NCI-H345 treated with DMSO at 0.1 percent for 48 hours (cell line): ENCODE data around the gene CLCA1.
A peak's percentile ranks its signal among the peaks of the same experiment; 100 is the strongest.

Experiments
- DNase-seq: peaks from one replicate; lab custom pipeline; 2025; ENCODE audit not compliant: unreplicated experiment; lab: John Stamatoyannopoulos, UW

Gene CLCA1

GRCh38 chr1:86468501-86468977 lies at the start of gene CLCA1:
Gene CLCA1 (plus strand): TSS chr1:86468927. CDS start chr1:86468972, 45 bp downstream.
- no peak for DNase-seq

DNA sequence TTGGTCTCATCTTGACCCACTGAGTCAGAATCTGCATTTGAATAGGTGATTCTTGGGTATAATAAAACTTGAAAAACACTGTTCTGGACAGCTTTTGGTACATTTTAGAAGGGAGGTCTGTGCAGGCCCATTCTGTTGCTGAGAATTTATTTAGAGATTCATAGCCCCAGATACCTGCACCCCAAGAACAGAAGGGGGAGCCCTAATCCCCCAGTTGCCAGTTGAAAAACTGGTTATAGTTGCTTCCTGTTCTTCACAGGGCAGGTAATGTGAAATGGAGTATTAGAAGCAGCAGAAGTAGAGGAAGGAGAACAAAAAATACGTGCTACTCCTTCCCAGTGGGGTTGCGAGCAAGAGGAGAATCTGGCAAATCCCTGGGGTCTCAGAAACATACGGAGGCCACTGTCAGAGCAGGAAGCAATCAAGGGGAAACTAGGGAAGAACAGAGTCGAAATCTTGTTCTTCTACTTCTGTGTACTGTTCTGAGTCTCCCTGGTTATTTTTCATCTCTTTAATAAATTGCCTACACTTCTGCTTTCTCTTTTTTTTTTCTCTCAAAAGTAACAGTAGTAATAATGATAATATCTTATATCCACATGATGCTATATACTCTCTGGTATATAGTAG lies 49.3 kb upstream of the CLCA1 start:
- DNase-seq = no peak

- no peak for DNase-seq
Observed at GRCh38 chr1:86421601-86422280, 47.0 kb upstream of the CLCA1 start.

GRCh38 chr1:86423473-86423872 lies 45.3 kb upstream of the CLCA1 start:
- no peak for DNase-seq

DNA sequence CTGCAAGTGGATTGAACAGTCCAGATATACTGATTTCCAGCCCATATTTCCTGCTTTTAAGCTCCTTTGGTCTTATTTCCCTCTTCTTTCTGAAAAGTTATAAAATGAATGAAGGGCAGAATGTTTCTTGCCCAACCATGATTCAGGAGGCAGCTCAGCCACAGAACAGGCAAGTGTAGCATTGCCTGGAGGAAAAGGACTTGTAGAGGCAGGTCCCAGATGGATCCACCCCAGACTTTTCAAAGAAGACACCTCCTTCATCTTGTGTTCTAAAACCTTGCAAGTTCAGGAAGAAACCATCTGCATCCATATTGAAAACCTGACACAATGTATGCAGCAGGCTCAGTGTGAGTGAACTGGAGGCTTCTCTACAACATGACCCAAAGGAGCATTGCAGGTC lies 44.9 kb upstream of the CLCA1 start, which contains the start of gene CLCA2:
Gene CLCA2, plus strand, starts transcription at position 299 of the 400 bp plus-strand sequence. Its CDS starts 77 bp downstream, at position 376.
- DNase-seq = no peak

- DNase-seq = no peak
Observed at GRCh38 chr1:86429122-86429725, 39.5 kb upstream of the CLCA1 start.

- no peak for DNase-seq
Observed at GRCh38 chr1:86429835-86430234, 38.9 kb upstream of the CLCA1 start.

DNA sequence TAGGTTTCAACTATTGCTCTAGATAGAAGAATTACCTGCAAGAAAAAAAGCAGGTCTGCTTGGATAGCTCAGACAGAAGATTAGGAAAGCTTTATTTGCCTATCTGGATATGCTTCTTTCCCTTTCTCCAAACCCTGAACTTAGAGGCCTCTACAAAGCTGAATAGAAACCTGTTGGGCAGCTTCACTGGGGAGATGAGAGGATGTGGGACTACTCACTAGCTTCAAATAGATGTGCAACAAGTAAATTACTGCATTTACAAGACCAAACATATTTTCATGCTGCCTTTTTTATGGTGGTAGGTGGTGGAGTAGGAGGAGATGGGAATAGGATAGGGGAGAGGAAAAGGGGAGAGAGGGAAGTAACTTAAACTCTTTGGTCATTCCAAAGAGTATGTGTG lies 38.4 kb upstream of the CLCA1 start:
- no peak for DNase-seq

DNA sequence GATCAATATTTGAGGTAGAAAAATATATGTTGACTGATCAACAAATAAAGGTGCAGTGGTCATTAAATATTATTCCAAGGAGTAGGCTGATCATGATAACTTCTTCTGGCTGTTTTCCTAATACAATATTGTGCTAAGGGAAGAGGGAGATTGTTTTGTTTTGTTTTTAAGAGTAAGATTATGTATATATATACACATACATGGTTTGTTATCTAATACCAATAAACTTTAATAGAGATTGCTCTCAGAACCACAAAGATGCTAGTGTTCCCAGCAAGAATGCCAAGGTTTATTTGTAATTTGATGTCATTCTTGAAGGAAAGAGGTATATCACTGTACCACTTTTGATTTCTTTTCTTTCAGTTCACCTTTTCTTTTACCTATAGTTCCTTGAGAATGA lies 34.7 kb upstream of the CLCA1 start:
- DNase-seq = no peak

- no peak for DNase-seq
Observed at GRCh38 chr1:86435327-86435726, 33.4 kb upstream of the CLCA1 start.

DNA sequence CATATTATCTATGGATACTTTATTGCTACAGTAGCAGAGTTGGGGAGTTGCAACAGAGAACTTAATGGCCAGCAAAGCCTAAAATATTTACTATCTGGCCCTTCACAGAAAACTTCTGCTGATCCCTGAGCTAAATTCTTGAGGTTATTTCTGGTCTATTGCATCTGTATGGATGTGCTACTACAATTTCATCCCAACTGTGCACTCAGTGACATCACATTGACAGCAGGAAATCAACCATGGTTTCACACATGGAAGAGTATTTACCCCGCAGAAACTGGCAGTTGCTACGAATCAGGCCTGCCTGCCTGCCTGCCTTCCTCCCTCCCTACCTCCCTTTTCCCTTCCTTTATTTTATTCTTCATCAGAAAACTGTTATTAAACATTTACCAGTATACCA lies 32.7 kb upstream of the CLCA1 start:
- DNase-seq = peak; percentile 27

DNA sequence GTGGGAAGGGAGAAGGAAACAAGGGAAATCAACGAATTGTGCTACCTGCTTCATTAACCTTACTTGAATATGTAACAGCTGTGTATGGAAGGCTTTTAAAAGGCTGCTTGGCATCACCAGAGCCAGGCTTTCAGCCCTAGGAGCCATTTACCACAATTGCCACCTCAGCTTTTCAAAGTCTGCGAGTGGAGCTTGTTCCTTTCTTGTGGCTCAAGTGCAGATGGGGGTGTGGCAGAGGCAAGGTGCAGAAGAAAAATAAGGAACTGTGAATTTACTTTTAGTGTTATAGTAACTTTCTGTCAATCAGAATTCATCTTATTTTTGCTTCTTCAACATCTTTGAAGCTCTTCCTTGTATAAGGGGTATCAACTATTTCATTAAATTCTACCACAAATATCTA lies 27.1 kb upstream of the CLCA1 start:
- no peak for DNase-seq

DNA sequence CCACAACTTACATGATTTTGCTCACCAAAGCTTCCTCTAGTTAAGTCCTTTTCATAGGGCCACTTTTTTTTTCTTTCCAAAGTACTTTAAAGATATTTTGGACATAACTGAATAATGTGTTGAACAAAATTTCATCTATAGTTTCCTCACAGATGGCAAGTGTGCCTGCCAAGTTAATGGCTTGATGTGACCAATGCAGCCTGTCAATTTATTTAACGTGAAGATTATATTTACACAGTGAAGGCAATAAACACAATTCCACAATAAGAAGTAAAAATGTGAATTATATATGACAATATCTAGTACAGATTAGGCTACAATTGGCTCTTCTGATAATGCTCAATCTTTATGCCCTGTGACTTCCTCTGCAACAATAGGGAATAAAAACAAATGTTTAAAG lies 26.7 kb upstream of the CLCA1 start:
- DNase-seq = no peak

- no peak for DNase-seq
Observed at GRCh38 chr1:86445919-86446318, 22.8 kb upstream of the CLCA1 start.

- DNase-seq = no peak
Observed at GRCh38 chr1:86447198-86447790, 21.4 kb upstream of the CLCA1 start.

GRCh38 chr1:86448670-86449069 lies 20.1 kb upstream of the CLCA1 start:
- DNase-seq = no peak

- no peak for DNase-seq
Observed at GRCh38 chr1:86449103-86449502, 19.6 kb upstream of the CLCA1 start.

GRCh38 chr1:86450847-86451246 lies 17.9 kb upstream of the CLCA1 start:
- DNase-seq = no peak

- no peak for DNase-seq
Observed at GRCh38 chr1:86453664-86454063, 15.1 kb upstream of the CLCA1 start.

GRCh38 chr1:86455073-86455472 lies 13.7 kb upstream of the CLCA1 start:
- no peak for DNase-seq

- no peak for DNase-seq
Observed at GRCh38 chr1:86460998-86461397, 7.7 kb upstream of the CLCA1 start.

DNA sequence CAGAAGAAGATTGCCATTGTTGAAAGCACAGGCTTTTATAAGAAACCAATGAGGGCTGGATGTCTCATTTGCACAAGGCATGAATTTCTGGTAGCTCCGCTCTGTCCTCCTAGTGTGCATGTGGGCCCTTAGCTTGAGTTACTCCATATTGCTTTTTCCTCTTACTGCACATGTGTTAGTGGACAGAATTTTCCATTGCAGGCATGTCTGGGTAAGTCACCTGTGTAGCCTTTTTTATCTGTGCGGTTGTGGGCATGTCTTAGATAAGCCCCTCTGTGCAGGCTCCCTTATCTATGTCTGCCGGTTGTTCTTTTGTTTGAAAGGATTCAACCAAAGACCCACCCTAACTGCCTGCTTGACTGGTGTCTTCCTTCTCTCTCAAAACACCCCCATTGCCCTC lies 7.2 kb upstream of the CLCA1 start:
- no peak for DNase-seq
